Bronchial epithelial cell (primary cell): ENCODE measurements around the gene ADNP. TPM values are rescaled to one million over a fixed set of nuclear protein-coding genes. Genes with fewer than 3 reads are reported as not detected.

ENCODE experiments used
- DNase-seq: peaks from one replicate; pipeline ENCODE4 v3.0.0-alpha.2; 2010; ENCODE audit warnings: low read depth
- FAIRE-seq: peaks from 2 replicates; lab custom pipeline; 2011; peaks lifted over from hg19 to GRCh38; lab: Jason Lieb, UNC
- H3K27me3 ChIP-seq: 2 replicates; pipeline ENCODE4 v1.5.1; 2011; ENCODE audit warnings: low read length; ENCODE audit not compliant: control insufficient read depth, insufficient read depth
- H3K36me3 ChIP-seq: 2 replicates; pipeline ENCODE4 v1.5.1; 2011; ENCODE audit warnings: low read length; ENCODE audit not compliant: control insufficient read depth, insufficient read depth
- H3K4me3 ChIP-seq: 2 replicates; pipeline ENCODE4 v1.5.1; 2011; ENCODE audit warnings: mild to moderate bottlenecking, low read depth, low read length, control low read depth
- total RNA-seq: library from RNA; depleted of rRNA; stranded (reverse); fragments of >200 nt; gene quantifications from 2 replicates; pipeline ENCODE4 v1.2.1, GENCODE V29; 2014
- TF ChIP-seq, protein P1 (sequence below): IDR thresholded peaks from 2 replicates; pipeline ENCODE4 v1.5.1; 2011; ENCODE audit warnings: mild to moderate bottlenecking, moderate library complexity, low read length, control low read depth, inconsistent platforms; ENCODE audit not compliant: insufficient read depth, severe bottlenecking

Gene ADNP
- total RNA-seq, 1 donor from 2014 or later: 28.2 TPM

GRCh38 chr20:50916257-50916656 is 15.0 kb downstream of the ADNP start:
- H3K4me3 ChIP-seq: no peak overlapping the region
- DNase-seq: peak; percentile 92
- no peak for FAIRE-seq
- H3K36me3 ChIP-seq: no peaks in the 10 kb centered on the region
- no peaks in the 10 kb centered on the region for H3K27me3 ChIP-seq
- TF ChIP-seq, protein P1, sequence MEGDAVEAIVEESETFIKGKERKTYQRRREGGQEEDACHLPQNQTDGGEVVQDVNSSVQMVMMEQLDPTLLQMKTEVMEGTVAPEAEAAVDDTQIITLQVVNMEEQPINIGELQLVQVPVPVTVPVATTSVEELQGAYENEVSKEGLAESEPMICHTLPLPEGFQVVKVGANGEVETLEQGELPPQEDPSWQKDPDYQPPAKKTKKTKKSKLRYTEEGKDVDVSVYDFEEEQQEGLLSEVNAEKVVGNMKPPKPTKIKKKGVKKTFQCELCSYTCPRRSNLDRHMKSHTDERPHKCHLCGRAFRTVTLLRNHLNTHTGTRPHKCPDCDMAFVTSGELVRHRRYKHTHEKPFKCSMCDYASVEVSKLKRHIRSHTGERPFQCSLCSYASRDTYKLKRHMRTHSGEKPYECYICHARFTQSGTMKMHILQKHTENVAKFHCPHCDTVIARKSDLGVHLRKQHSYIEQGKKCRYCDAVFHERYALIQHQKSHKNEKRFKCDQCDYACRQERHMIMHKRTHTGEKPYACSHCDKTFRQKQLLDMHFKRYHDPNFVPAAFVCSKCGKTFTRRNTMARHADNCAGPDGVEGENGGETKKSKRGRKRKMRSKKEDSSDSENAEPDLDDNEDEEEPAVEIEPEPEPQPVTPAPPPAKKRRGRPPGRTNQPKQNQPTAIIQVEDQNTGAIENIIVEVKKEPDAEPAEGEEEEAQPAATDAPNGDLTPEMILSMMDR: no peak

- peak; percentile 56 for DNase-seq
- no peak for FAIRE-seq
Observed at GRCh38 chr20:50915424-50915823, 15.8 kb downstream of the ADNP start.

DNA sequence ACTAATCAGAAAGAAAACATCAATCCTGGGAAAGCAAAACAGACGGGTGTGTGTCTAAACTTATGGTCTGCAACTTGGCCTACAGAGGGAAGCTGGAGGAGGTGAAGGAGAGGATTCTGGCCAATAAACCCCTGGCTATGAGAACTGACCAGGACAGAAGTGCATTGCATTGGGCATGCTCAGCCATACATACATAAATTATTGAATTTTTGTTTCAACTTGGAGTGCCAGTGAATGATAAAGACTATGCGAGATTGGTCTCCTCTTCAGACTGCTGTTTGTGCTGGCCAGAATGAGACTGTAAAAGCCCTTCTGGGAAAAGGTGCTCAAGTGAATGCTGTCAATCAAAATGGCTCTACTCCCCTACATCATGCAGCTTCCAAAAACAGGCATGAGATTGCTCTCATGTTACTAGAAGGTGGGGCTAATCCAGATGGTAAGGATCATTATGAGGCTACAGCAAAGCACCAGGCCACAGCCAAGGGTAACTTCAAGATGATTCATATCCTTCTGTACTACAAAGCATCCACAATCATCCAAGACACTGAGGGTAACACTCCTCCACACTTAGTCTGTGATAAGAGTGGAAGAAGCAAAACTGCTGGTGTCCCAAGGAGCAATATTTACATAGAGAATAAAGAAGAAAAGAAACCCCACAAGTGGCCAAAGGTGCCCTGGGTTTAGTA is 17.4 kb downstream of the ADNP start:
- H3K4me3 ChIP-seq: no peak overlapping the region
- DNase-seq: peak; percentile 65
- no peaks in the 10 kb centered on the region for H3K27me3 ChIP-seq
- peaks cover 1% of the 10 kb centered on the region for H3K36me3 ChIP-seq
- no peak for FAIRE-seq
- TF ChIP-seq, protein P1: no peak

More at GRCh38 chr20:50915424-50915823, 15.8 kb downstream of the ADNP start:
- TF ChIP-seq, protein P1: no peak
- no peak overlapping the region for H3K4me3 ChIP-seq
- H3K36me3 ChIP-seq: no peaks in the 10 kb centered on the region
- H3K27me3 ChIP-seq: no peaks in the 10 kb centered on the region

GRCh38 chr20:50911716-50912115 is 19.5 kb downstream of the ADNP start:
- TF ChIP-seq, protein P1: no peak
- no peaks in the 10 kb centered on the region for H3K27me3 ChIP-seq
- H3K36me3 ChIP-seq: peaks cover 3% of the 10 kb centered on the region
- FAIRE-seq: no peak
- DNase-seq: no peak
- H3K4me3 ChIP-seq: no peak overlapping the region

DNA sequence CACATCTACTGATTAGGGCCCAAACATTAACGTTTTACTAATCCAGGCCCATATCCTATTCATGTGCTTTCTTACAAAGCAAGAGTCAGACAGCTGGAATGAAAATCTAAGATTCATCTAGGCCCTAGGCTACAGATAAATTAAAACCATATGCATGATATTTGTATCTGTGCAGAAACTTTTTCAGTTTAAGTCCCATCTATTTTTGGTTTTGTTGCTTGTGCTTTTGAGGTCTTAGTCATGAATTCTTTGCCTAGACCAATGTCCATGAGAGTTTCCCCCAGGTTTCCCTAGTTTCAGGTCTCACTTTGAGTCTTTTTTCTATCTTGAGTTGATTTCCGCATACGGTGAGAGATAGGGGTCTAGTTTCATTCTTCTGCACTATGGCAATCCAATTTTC is 20.2 kb downstream of the ADNP start:
- FAIRE-seq (no peak), DNase-seq (no peak)
- Histone ChIP-seq H3K27me3 (no peaks in the 10 kb centered on the region), H3K4me3 (no peak overlapping the region), H3K36me3 (peaks cover 3% of the 10 kb centered on the region)
- TF ChIP-seq, protein P1: no peak

DNA sequence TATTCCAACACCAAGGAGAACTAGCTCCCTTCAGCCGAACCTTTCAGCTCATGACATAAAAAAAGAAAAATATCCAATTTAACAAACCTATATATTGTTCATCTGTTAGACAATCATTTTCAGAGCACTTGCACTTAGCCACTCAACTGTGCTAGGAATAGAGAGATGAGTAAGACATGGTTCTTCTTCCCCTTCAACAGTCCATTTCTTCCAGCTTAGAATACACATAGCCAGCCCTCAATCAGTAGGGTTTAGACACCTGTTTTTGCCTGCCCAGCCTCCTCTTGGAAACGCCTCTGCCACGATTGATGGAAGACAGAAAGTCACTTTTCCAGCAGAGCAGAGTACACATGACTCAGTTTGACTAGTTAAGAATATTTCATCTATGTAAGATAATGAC is 21.8 kb downstream of the ADNP start:
- peaks cover 3% of the 10 kb centered on the region for H3K36me3 ChIP-seq
- no peaks in the 10 kb centered on the region for H3K27me3 ChIP-seq
- TF ChIP-seq, protein P1: no peak
- FAIRE-seq: no peak
- no peak for DNase-seq
- no peak overlapping the region for H3K4me3 ChIP-seq
